Activated naive CD4-positive, alpha-beta T cell treated with anti-CD3 and anti-CD28 coated beads, Interleukin-2, amount 10 ng/mL, durations not matched to agents 7 days and 5 days (primary cell): ENCODE measurements around the gene MPIG6B.

Experiments used
- CTCF ChIA-PET: fragments of 350-600 bp; sonication (Branson Sonifier 250); formaldehyde crosslinking; loops from one replicate; lab custom pipeline; 2021; ENCODE audit warnings: antibody characterized with exemption; lab: Charles Lee
- DNase-seq: peaks from one replicate; pipeline ENCODE4 v3.0.0-alpha.2; 2020
- H3K27ac Mint-ChIP-seq: one replicate; pipeline ENCODE4 v1.8.0; 2021; ENCODE audit warnings: mild to moderate bottlenecking, moderate library complexity, mixed read lengths
- H3K27me3 Mint-ChIP-seq: one replicate; pipeline ENCODE4 v1.8.0; 2021; ENCODE audit warnings: mild to moderate bottlenecking, mixed read lengths
- H3K36me3 Mint-ChIP-seq: one replicate; pipeline ENCODE4 v1.8.0; 2021; ENCODE audit warnings: mixed read lengths
- H3K4me1 Mint-ChIP-seq: one replicate; pipeline ENCODE4 v1.8.0; 2021; ENCODE audit warnings: mixed read lengths
- H3K4me3 Mint-ChIP-seq: one replicate; pipeline ENCODE4 v1.8.0; 2021; ENCODE audit warnings: mild to moderate bottlenecking, moderate library complexity, mixed read lengths
- H3K9me3 Mint-ChIP-seq: one replicate; pipeline ENCODE4 v1.8.0; 2021; ENCODE audit warnings: mixed read lengths

MPIG6B gene

GRCh38 chr6:31720196-31720770 lies 2.9 kb upstream of the MPIG6B start:
- CTCF ChIA-PET = no interaction called here
- Mint-ChIP-seq H3K27me3 (peaks cover 30% of the 10 kb centered on the region), H3K4me3 (no peak overlapping the region), H3K36me3 (no peaks in the 10 kb centered on the region), H3K9me3 (no peaks in the 10 kb centered on the region), H3K4me1 (peaks cover 11% of the 10 kb centered on the region), H3K27ac (no peak overlapping the region)
- no peak for DNase-seq

GRCh38 chr6:31721351-31722020 lies 1.7 kb upstream of the MPIG6B start, which contains the start of gene LY6G6C:
Gene LY6G6C, minus strand, starts transcription at chr6:31721746. Its CDS starts 67 bp downstream, at chr6:31721679.
- DNase-seq = no peak
- H3K27ac Mint-ChIP-seq = no peak within 1 kb of the TSS
- peaks cover 30% of the 10 kb centered on the region for H3K27me3 Mint-ChIP-seq
- H3K36me3 Mint-ChIP-seq = peaks cover 8% of the 10 kb centered on the region
- H3K9me3 Mint-ChIP-seq = no peaks in the 10 kb centered on the region
- H3K4me1 Mint-ChIP-seq = peaks cover 22% of the 10 kb centered on the region
- H3K4me3 Mint-ChIP-seq = no peak within 1 kb of the TSS
- CTCF ChIA-PET = interaction anchor here (1.3 kb wide), 1 partner anchor 49 kb away, joined by 3 read pairs; no protein-coding TSS in a partner anchor

DNA sequence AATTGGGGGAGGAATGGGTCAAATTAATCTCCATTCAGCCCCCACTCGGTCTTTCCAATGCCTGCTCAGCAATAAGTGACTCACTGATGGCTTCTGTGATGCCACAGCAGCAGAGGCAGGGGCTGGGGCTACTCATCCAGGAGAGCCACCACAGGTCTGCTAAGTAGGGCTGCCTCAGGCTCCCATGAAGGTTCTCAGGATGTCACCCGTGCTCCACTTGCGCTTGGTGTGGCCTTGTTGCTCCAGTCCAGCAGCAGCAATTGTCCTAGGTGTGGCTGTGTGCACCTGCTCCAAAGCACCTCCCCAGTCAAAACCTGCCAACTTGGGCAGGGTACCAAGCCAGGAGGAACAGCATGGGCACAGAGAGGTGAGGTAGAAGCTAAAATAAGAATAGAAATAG lies 1.0 kb upstream of the MPIG6B start:
- Mint-ChIP-seq H3K27me3 (peaks cover 29% of the 10 kb centered on the region), H3K4me1 (peaks cover 28% of the 10 kb centered on the region), H3K9me3 (no peaks in the 10 kb centered on the region), H3K36me3 (peaks cover 15% of the 10 kb centered on the region), H3K4me3 (no peak overlapping the region), H3K27ac (no peak overlapping the region)
- CTCF ChIA-PET = interaction anchor here (1.3 kb wide), 1 partner anchor 48 kb away, joined by 3 read pairs; no protein-coding TSS in a partner anchor
- no peak for DNase-seq

- CTCF ChIA-PET = interaction anchor here (0.9 to 2.0 kb wide), 2 partner anchors 46 to 102 kb away, joined by 3 to 6 read pairs; no protein-coding TSS in a partner anchor
- Mint-ChIP-seq H3K4me3 (no peak overlapping the region), H3K27me3 (peaks cover 22% of the 10 kb centered on the region), H3K9me3 (no peaks in the 10 kb centered on the region), H3K4me1 (peaks cover 46% of the 10 kb centered on the region), H3K27ac (no peak overlapping the region), H3K36me3 (peaks cover 23% of the 10 kb centered on the region)
- no peak for DNase-seq
Observed at GRCh38 chr6:31723980-31724691, 963 bp downstream of the MPIG6B start.

DNA sequence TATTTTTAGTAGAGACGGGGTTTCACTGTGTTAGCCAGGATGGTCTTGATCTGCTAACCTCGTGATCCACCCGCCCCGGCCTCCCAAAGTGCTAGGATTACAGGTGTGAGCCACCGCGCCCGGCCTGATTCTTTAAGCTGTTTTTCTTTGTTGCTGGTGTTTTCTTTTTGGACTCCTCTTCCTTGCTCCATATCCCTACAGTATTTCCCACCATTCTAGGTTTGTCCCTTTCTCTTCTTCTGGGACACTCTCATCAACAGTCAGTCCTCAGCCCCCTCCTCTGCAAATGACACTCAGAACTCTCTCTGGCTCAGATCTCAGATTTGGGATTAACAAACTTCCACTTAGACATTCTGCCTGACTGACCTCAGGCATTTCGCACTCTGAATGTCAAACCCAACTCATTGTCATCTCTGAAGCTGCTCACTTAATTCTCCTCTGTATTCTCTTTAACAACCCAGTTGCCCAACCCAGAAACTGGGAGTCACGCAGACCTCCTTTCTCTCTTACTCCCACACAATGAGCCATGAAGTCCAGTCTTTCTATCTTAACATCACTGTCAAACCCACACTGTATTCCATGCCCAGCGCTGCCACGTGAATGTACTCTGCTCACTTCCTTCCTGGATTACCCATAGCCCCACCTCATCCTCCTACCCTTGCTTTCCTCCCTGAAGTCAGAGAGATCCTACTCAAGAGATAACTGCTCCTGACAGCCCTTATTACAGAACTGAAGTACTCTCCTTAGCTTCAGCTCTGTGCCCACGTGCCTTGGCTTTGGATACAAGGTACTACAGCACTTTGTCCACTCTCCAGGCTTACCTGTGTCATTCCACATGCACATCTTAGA lies 2.6 kb downstream of the MPIG6B start:
- peaks cover 60% of the 10 kb centered on the region for H3K4me1 Mint-ChIP-seq
- peaks cover 13% of the 10 kb centered on the region for H3K27me3 Mint-ChIP-seq
- CTCF ChIA-PET = interaction anchor here (1.0 to 2.1 kb wide), 4 partner anchors 13 to 44 kb away, joined by 3 to 6 read pairs (median 6); partner anchors contain the start of gene ABHD16A
- DNase-seq = no peak
- H3K9me3 Mint-ChIP-seq = no peaks in the 10 kb centered on the region
- peaks cover 33% of the 10 kb centered on the region for H3K36me3 Mint-ChIP-seq
- H3K27ac Mint-ChIP-seq = peak overlapping the region; percentile 1
- H3K4me3 Mint-ChIP-seq = no peak overlapping the region

GRCh38 chr6:31727034-31727716 lies 4.0 kb downstream of the MPIG6B start:
- Mint-ChIP-seq H3K36me3 (peaks cover 46% of the 10 kb centered on the region), H3K27ac (peak overlapping the region; percentile 90), H3K27me3 (no peaks in the 10 kb centered on the region), H3K9me3 (no peaks in the 10 kb centered on the region), H3K4me3 (peak overlapping the region; percentile 66), H3K4me1 (peaks cover 71% of the 10 kb centered on the region)
- DNase-seq = peak; percentile 51
- CTCF ChIA-PET = interaction anchor here (1.4 to 2.2 kb wide), 4 partner anchors 12 to 88 kb away, joined by 5 to 11 read pairs (median 7); partner anchors contain the start of genes ABHD16A, HSPA1A and HSPA1L

DNA sequence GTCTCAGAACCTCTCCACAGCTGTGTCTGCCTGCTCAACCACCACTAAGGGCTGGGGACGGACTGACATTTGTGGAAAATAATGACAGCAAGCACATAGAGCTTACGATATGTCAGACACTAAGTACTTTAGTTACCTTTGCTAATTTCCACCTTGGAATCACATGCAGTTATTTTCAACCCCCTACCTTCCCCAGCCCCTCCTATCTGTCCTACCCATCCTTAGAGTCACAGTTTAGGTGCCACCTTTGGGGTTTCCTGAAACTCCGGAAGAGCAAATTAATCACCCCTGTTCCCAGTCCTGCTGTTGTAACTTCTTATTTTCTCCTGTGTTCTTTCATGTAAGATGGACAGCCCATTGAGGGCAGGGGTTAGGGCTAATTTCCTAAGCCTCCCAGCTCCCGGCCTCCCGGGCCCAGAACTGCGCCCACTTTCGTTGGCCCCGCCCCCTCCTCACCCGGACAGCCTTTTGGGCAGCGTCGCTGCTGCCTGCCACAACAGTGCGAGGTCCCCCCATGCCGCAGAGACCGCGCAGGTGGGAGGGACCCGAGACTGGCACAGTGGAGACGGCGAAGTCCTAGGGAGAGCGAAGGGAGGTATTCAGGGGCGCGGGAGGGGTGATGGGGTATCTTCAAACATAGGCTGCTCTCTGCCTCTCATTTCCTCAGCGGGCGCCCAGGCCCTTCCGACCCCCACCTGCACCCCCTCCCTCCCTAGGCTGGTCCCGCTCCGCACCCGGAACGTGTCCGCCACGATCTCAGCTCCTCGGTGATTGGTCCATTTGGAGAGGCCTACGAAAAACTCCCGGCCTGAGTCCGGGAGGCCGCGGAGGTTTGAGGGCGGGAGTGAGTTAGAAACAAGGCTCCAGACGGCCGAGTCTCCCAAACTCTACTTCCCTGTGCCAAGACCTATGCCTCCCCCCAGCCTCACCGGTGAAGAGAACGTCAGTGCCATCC lies 4.8 kb downstream of the MPIG6B start:
- Mint-ChIP-seq H3K27me3 (no peaks in the 10 kb centered on the region), H3K9me3 (no peaks in the 10 kb centered on the region), H3K4me3 (peak overlapping the region; percentile 88), H3K27ac (peak overlapping the region; percentile 90), H3K4me1 (peaks cover 71% of the 10 kb centered on the region), H3K36me3 (peaks cover 47% of the 10 kb centered on the region)
- CTCF ChIA-PET = interaction anchor here (1.4 to 2.7 kb wide), 7 partner anchors 10 to 103 kb away, joined by 5 to 16 read pairs (median 9); partner anchors contain the start of genes ABHD16A, HSPA1A, HSPA1L and LSM2
- DNase-seq = no peak

GRCh38 chr6:31728767-31729514 lies 5.8 kb downstream of the MPIG6B start, which contains the start of gene DDAH2:
Gene DDAH2, minus strand, starts transcription at chr6:31729299. Its CDS starts 138 bp downstream, at chr6:31729161.
- H3K27ac Mint-ChIP-seq = peak within 1 kb of the TSS; percentile 90
- peaks cover 57% of the 10 kb centered on the region for H3K36me3 Mint-ChIP-seq
- no peak for DNase-seq
- no peaks in the 10 kb centered on the region for H3K9me3 Mint-ChIP-seq
- H3K4me3 Mint-ChIP-seq = peak within 1 kb of the TSS; percentile 88
- CTCF ChIA-PET = interaction anchor here (0.6 to 5.4 kb wide), 10 partner anchors 9 to 104 kb away, joined by 3 to 23 read pairs (median 6); partner anchors contain the start of genes GPANK1, HSPA1B, LSM2 and MSH5
- H3K27me3 Mint-ChIP-seq = no peaks in the 10 kb centered on the region
- peaks cover 75% of the 10 kb centered on the region for H3K4me1 Mint-ChIP-seq

- Mint-ChIP-seq H3K27ac (peak overlapping the region; percentile 69), H3K9me3 (no peaks in the 10 kb centered on the region), H3K4me1 (peaks cover 77% of the 10 kb centered on the region), H3K4me3 (peak overlapping the region; percentile 88), H3K27me3 (no peaks in the 10 kb centered on the region), H3K36me3 (peaks cover 61% of the 10 kb centered on the region)
- CTCF ChIA-PET = interaction anchor here (0.6 to 5.4 kb wide), 13 partner anchors 9 to 103 kb away, joined by 3 to 23 read pairs (median 5); partner anchors contain the start of genes GPANK1, HSPA1B, LSM2 and LY6G5C
- peak; percentile 87 for DNase-seq
Observed at GRCh38 chr6:31729515-31729978, 6.4 kb downstream of the MPIG6B start.

DNA sequence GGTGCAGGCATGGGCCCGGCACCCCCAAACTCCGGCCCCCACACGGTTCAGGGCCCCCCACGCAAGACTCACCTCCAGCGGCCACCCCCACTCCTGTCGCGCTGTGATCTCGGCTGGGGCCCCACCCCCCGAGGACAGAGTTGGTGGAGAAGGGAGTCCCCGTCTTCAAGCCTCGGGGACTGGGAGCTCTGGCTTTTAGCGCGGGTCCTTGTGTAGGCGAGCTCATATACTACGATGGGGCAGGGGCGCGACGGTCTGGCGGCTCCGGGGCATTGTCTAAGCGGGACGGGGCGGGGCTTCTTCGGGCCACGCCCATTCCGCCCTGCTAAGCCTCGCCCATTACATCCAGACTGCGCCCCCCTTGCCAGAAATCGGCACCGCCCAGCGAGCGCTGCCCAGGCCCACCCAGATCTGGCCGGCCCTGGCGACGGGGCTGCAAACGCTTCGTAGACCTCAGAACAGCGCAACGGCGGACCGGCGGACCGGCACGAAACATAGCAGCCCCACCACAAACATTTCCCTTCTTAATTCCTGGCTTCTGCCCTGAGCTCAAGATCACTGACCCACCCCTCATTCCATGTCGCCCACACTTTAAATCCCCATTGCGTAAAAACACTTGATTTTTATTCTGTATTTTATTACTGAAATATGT lies 6.9 kb downstream of the MPIG6B start:
- peak; percentile 74 for DNase-seq
- peak overlapping the region; percentile 88 for H3K4me3 Mint-ChIP-seq
- H3K9me3 Mint-ChIP-seq = no peaks in the 10 kb centered on the region
- H3K4me1 Mint-ChIP-seq = peaks cover 78% of the 10 kb centered on the region
- CTCF ChIA-PET = interaction anchor here (0.6 to 5.4 kb wide), 12 partner anchors 8 to 103 kb away, joined by 3 to 23 read pairs (median 5); partner anchors contain the start of genes GPANK1, HSPA1B, LSM2 and LY6G5C
- peak overlapping the region; percentile 69 for H3K27ac Mint-ChIP-seq
- H3K27me3 Mint-ChIP-seq = no peaks in the 10 kb centered on the region
- peaks cover 67% of the 10 kb centered on the region for H3K36me3 Mint-ChIP-seq
